ENCODE measurements around the gene STAP1. TPM values are rescaled to one million over a fixed set of nuclear protein-coding genes. Genes with fewer than 3 reads are reported as not detected.

Gene STAP1
- total RNA-seq, 1 donor from 2014 or later, result not detected

GRCh38 chr4:67556436-67556835, 2.1 kb upstream of the STAP1 start:
- no peak for DNase-seq (ENCODE audit: extremely low spot score, unreplicated experiment)

DNA sequence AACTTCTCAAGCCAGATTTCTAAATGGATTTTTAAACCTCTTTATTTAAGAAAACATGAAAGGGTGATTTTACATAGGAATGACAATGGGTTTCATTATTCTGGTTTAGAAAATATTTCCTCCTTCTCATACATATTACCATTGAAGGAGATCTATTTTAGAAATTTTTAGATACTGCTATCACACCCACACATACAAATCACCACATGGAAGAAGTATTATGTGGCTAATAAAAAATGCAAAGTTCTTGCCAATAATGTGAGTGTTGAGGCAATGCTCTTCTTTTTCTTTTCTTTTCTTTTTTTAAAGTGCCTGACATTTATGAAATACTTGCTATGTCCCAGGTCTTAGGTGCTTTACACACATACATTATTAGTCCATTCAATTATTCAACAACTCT, 6.8 kb downstream of the STAP1 start:
- no peak overlapping the region for H3K27ac Mint-ChIP-seq (ENCODE audit: unreplicated experiment)
- no peaks in the 10 kb centered on the region for H3K36me3 Mint-ChIP-seq (ENCODE audit: unreplicated experiment)
- no peaks in the 10 kb centered on the region for H3K9me3 Mint-ChIP-seq (ENCODE audit: unreplicated experiment)
- H3K4me1 Mint-ChIP-seq (ENCODE audit: unreplicated experiment), result no peaks in the 10 kb centered on the region
- no peak for DNase-seq (ENCODE audit: extremely low spot score, unreplicated experiment)
- peaks cover 25% of the 10 kb centered on the region for H3K27me3 Mint-ChIP-seq (ENCODE audit: unreplicated experiment)
- no peak overlapping the region for H3K4me3 Mint-ChIP-seq (ENCODE audit: unreplicated experiment)
- TF ChIP-seq, protein P1, sequence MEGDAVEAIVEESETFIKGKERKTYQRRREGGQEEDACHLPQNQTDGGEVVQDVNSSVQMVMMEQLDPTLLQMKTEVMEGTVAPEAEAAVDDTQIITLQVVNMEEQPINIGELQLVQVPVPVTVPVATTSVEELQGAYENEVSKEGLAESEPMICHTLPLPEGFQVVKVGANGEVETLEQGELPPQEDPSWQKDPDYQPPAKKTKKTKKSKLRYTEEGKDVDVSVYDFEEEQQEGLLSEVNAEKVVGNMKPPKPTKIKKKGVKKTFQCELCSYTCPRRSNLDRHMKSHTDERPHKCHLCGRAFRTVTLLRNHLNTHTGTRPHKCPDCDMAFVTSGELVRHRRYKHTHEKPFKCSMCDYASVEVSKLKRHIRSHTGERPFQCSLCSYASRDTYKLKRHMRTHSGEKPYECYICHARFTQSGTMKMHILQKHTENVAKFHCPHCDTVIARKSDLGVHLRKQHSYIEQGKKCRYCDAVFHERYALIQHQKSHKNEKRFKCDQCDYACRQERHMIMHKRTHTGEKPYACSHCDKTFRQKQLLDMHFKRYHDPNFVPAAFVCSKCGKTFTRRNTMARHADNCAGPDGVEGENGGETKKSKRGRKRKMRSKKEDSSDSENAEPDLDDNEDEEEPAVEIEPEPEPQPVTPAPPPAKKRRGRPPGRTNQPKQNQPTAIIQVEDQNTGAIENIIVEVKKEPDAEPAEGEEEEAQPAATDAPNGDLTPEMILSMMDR (IDR thresholded peaks at IDR 0.05), result no peak

More at GRCh38 chr4:67556436-67556835, 2.1 kb upstream of the STAP1 start:
- Mint-ChIP-seq H3K9me3 (ENCODE audit: unreplicated experiment) (no peaks in the 10 kb centered on the region), H3K27me3 (ENCODE audit: unreplicated experiment) (peaks cover 49% of the 10 kb centered on the region), H3K36me3 (ENCODE audit: unreplicated experiment) (no peaks in the 10 kb centered on the region), H3K4me3 (ENCODE audit: unreplicated experiment) (no peak overlapping the region), H3K4me1 (ENCODE audit: unreplicated experiment) (no peaks in the 10 kb centered on the region), H3K27ac (ENCODE audit: unreplicated experiment) (no peak overlapping the region)
- TF ChIP-seq, protein P1 (IDR thresholded peaks at IDR 0.05), result no peak

- Mint-ChIP-seq H3K4me3 (ENCODE audit: unreplicated experiment) (no peak overlapping the region), H3K9me3 (ENCODE audit: unreplicated experiment) (no peaks in the 10 kb centered on the region), H3K36me3 (ENCODE audit: unreplicated experiment) (no peaks in the 10 kb centered on the region), H3K27me3 (ENCODE audit: unreplicated experiment) (peaks cover 17% of the 10 kb centered on the region), H3K27ac (ENCODE audit: unreplicated experiment) (no peak overlapping the region), H3K4me1 (ENCODE audit: unreplicated experiment) (no peaks in the 10 kb centered on the region)
- TF ChIP-seq, protein P1 (IDR thresholded peaks at IDR 0.05), result no peak
- DNase-seq (ENCODE audit: extremely low spot score, unreplicated experiment), result no peak
These were observed 7.8 kb downstream of the STAP1 start for GRCh38 chr4:67566335-67566734.

DNA sequence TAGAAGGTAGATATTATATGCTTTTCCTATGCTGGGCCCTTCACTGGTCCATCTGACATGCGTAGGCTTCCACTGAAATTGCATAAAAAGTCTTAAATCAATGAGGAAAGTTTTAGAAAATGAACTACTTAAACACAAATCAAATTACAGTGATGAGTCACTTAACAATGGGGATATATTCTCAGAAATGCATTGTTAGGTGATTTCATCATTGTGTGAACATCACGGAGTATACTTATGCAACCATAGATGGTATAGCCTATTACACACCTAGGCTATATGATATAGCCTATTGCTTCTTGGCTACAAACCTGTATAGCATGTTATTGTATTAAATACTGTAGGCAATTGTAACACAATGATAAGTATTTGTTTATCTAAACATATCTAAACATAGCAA, 10.3 kb downstream of the STAP1 start:
- no peaks in the 10 kb centered on the region for H3K4me1 Mint-ChIP-seq (ENCODE audit: unreplicated experiment)
- H3K4me3 Mint-ChIP-seq (ENCODE audit: unreplicated experiment), result no peak overlapping the region
- DNase-seq (ENCODE audit: extremely low spot score, unreplicated experiment), result no peak
- TF ChIP-seq, protein P1 (IDR thresholded peaks at IDR 0.05), result no peak
- H3K36me3 Mint-ChIP-seq (ENCODE audit: unreplicated experiment), result no peaks in the 10 kb centered on the region
- H3K27me3 Mint-ChIP-seq (ENCODE audit: unreplicated experiment), result peaks cover 18% of the 10 kb centered on the region
- no peak overlapping the region for H3K27ac Mint-ChIP-seq (ENCODE audit: unreplicated experiment)
- H3K9me3 Mint-ChIP-seq (ENCODE audit: unreplicated experiment), result no peaks in the 10 kb centered on the region

- Mint-ChIP-seq H3K4me3 (ENCODE audit: unreplicated experiment) (no peak overlapping the region), H3K36me3 (ENCODE audit: unreplicated experiment) (no peaks in the 10 kb centered on the region), H3K9me3 (ENCODE audit: unreplicated experiment) (no peaks in the 10 kb centered on the region), H3K27ac (ENCODE audit: unreplicated experiment) (no peak overlapping the region), H3K27me3 (ENCODE audit: unreplicated experiment) (peaks cover 18% of the 10 kb centered on the region), H3K4me1 (ENCODE audit: unreplicated experiment) (no peaks in the 10 kb centered on the region)
- TF ChIP-seq, protein P1 (IDR thresholded peaks at IDR 0.05), result no peak
- DNase-seq (ENCODE audit: extremely low spot score, unreplicated experiment), result no peak
These were observed 12.0 kb downstream of the STAP1 start for GRCh38 chr4:67570537-67570936.

Measured in osteocyte (in vitro differentiated cells).